ENCODE data around the gene COL28A1. TPM values are rescaled to one million over a fixed set of nuclear protein-coding genes. Genes with fewer than 3 reads are reported as not detected.

Gene COL28A1
- total and polyA plus RNA-seq, 2 experiments from 2014 or later, result 0.31 to 0.70 TPM

- no peaks in the 10 kb centered on the region for H3K36me3 Mint-ChIP-seq (ENCODE audit: low read depth)
Measured at GRCh38 chr7:7524121-7524520, 11.6 kb downstream of the COL28A1 start.

More at GRCh38 chr7:7524121-7524520, 11.6 kb downstream of the COL28A1 start:
- H3K4me1 ChIP-seq (ENCODE audit: insufficient read depth), result no peaks in the 10 kb centered on the region
- Mint-ChIP-seq H3K27me3 (ENCODE audit: insufficient read depth, low read depth, poor library complexity) (no peaks in the 10 kb centered on the region), H3K4me3 (no peak overlapping the region), H3K27ac (no peak overlapping the region), H3K4me1 (no peaks in the 10 kb centered on the region), H3K9me3 (no peaks in the 10 kb centered on the region; the same call in 2 of the 3 replicates)
- no peaks in the 10 kb centered on the region for H3K79me2 ChIP-seq (replicated peaks; ENCODE audit: insufficient read depth)
- H3K27ac ChIP-seq (ENCODE audit: low read depth), result no peak overlapping the region
- no peak for TF ChIP-seq ZNF114 (CRISPR knock-in tag; IDR thresholded peaks at IDR 0.05)
- TF ChIP-seq REST (IDR thresholded peaks at IDR 0.05; ENCODE audit: unreplicated experiment), result no peak
- no peak for TF ChIP-seq ETS1 (IDR thresholded peaks at IDR 0.05)
- TF ChIP-seq JUNB (IDR thresholded peaks at IDR 0.05; ENCODE audit: unreplicated experiment), result no peak
- TF ChIP-seq EZH2 (IDR thresholded peaks at IDR 0.05; ENCODE audit: low read depth, unreplicated experiment), result no peak
- no peak for TF ChIP-seq CREB1 (CRISPR knock-in tag; IDR thresholded peaks at IDR 0.05; ENCODE audit: low read depth)
- no peak for TF ChIP-seq CTCF (conservative IDR thresholded peaks at IDR 0.05; ENCODE audit: low read depth in 2 of 2)
- no peak for TF ChIP-seq EZH2phosphoT487 (IDR thresholded peaks at IDR 0.05; ENCODE audit: unreplicated experiment)
- TF ChIP-seq ZNF331 (CRISPR knock-in tag; IDR thresholded peaks at IDR 0.05; ENCODE audit: low read depth), result no peak
- TF ChIP-seq ZNF462 (CRISPR knock-in tag; IDR thresholded peaks at IDR 0.05), result no peak
- no peak for TF ChIP-seq STAT1 (IDR thresholded peaks at IDR 0.05; ENCODE audit: unreplicated experiment)
- TF ChIP-seq NANOG (IDR thresholded peaks at IDR 0.05; ENCODE audit: borderline replicate concordance), result no peak
- TF ChIP-seq POLR2AphosphoS5 (IDR thresholded peaks at IDR 0.05; ENCODE audit: low read depth), result no peak
- no peak overlapping the region for H3K4me2 ChIP-seq
- no peak overlapping the region for H2AFZ ChIP-seq
- no peaks in the 10 kb centered on the region for H3F3A ChIP-seq (replicated peaks; ENCODE audit: low read depth)
- H3K9me2 ChIP-seq (ENCODE audit: insufficient read depth), result no peaks in the 10 kb centered on the region
- DNase-seq (ENCODE audit: low spot score) (no peak), ATAC-seq (no peak)
- H3K36me3 ChIP-seq (ENCODE audit: insufficient read depth), result no peaks in the 10 kb centered on the region
- H3K27me3 ChIP-seq (ENCODE audit: insufficient read depth), result no peaks in the 10 kb centered on the region
- no peaks in the 10 kb centered on the region for H4K20me1 ChIP-seq (replicated peaks; ENCODE audit: insufficient read depth)
- no peak overlapping the region for H3K4me3 ChIP-seq
